C4-2B (cell line): ENCODE results near the gene RFX7.
"Not testable (repeated sequence)": the region's sequence is repeated elsewhere in the genome, so short reads cannot be mapped to it uniquely, and the experiment has no call there.

Experiments used
- H3K27ac ChIP-seq: fragments of 450-650 bp; 2 replicates; pipeline ENCODE4 v1.5.1; 2017
- CTCF ChIP-seq: fragments of 450-650 bp; conservative IDR thresholded peaks from 2 replicates; pipeline ENCODE4 v1.5.1; 2017; ENCODE audit warnings: mild to moderate bottlenecking
- ZFX ChIP-seq: fragments of 450-650 bp; IDR thresholded peaks from 2 replicates; pipeline ENCODE4 v1.6.1; 2017

Gene RFX7

GRCh38 chr15:56272454-56272853 is 28.8 kb upstream of the RFX7 start:
- TF ChIP-seq ZFX (no peak), CTCF (no peak)
- no peak overlapping the region for H3K27ac ChIP-seq

- not testable (repeated sequence) for H3K27ac ChIP-seq
Observed at GRCh38 chr15:56266465-56266864, 22.8 kb upstream of the RFX7 start.

DNA sequence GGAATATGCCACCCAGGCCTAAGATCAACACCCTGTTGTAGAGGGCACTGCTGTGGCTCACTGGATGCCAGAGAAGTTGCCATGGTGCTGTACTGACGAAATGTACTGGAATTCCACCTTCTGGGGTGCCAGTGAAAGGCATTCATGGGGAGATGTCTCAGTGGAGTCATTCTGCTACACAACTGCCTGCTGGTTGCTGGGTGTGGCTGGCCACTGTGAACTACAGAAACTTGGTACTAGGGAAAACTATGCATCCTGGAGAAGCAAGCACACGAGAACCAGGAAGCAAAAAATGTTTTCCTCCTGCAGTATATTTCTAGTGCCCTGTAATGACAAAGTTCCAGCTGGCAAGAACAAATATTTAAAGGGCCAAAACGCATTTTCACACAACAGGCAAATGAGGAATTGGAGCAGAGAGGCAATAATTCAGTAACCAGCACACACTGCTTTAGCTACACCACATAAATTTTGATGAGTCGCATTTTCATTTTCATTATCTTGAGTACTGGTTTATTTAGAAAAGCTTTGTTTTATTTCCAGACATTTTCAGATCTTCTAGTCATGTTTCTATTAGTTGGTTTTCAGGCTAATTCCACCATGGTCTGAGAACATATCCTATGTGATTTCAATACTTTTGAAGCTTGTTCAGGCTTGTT is 18.3 kb upstream of the RFX7 start:
- no peak for TF ChIP-seq ZFX
- TF ChIP-seq CTCF, result no peak
- peak overlapping the region; percentile 19; the same call in 1 of the 2 replicates for H3K27ac ChIP-seq

DNA sequence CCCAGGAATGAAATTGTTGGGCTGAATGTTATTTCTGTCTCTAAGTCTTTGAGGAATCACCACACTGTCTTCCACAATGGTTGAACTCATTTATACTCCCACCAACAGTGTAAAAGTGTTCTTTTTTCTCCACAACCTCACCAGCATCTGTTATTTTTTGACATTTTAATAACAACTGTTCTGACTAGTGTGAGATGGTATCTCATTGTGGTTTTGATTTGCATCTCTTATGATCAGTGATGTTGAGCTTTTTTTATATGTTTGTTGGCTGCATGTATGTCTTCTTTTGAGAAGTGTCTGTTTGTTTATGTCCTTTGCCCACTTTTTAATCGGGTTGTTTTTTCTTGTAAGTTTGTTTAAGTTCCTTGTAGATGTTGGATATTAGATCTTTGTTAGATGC is 13.6 kb upstream of the RFX7 start:
- H3K27ac ChIP-seq, result not testable (repeated sequence)

DNA sequence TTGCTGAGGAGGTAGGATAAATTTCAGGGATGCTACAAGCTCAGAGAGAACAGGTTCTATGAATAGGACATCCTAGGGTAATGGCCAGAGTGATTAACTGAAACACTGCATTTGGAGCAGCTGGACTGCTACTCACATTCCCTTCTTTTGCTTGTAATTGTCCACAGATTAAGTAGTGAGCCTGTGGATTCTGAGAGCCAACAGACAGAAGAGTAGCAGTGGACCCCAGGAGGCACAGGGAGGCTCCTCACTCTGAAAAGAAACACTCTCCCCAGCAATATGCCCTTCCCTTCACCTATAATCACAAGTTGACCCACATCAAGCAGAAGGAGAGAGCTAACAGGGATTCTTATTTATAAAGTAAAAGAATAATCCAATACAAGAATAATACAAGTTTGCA is 10.6 kb upstream of the RFX7 start:
- TF ChIP-seq CTCF (no peak), ZFX (no peak)
- H3K27ac ChIP-seq, result no peak overlapping the region

GRCh38 chr15:56252386-56252785 is 8.7 kb upstream of the RFX7 start:
- no peak overlapping the region for H3K27ac ChIP-seq
- TF ChIP-seq CTCF, result no peak
- no peak for TF ChIP-seq ZFX

DNA sequence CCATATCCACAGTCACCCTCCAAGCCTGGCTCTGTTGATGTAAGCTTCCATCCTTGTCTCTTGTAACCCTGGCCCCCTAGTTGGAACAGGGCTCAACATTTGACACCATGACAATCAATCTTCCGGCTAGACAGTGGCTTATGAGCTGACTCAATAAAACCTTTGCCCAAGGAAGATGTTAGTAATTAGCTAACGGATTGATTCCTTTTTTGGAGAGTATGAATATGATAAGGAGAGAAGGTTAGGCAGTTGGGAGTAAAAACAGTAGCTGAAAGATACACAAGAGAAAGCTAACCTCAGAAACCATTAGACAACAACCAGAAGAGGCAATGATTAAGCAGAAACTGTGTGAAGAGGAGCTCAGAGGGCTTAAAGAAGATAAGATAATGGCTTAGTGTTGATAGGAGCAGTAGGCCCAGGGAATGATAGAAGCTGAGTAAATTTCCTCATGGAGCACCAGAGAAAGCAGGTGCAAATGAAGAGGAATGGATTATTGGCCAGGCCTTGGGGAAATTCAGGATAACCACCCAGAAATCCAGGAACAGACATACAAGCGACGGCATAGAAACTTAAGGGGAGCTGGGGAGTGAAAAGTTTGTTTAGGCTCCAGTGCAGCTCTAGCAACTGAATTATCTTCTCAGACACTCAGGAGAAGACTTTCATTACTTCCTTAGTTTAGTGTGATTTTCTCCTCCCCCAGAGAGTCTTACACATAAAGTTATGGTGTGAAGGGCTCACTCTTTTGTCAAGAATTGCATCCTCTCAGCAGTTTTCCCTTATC is 7.8 kb upstream of the RFX7 start:
- H3K27ac ChIP-seq, result no peak overlapping the region
- TF ChIP-seq CTCF (no peak), ZFX (no peak)

DNA sequence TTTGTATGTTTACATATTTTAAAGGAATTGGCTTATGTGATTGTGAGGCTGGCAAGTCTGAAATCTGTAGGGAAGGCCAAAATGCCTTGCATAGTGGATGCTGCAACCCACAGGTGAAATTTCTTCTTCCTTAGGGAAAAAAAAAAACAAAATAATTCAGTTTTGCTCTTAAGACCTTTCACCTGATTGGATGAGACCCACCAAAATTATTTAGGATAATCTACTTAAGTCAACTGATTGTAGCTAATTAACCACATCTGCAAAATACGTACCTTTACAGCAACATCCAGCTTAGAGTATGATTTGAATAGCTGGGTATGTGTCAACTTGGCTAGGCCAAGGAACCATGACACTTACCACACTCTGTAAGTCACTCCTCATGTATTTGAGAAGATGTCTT is 6.9 kb upstream of the RFX7 start:
- no peak overlapping the region for H3K27ac ChIP-seq
- TF ChIP-seq ZFX (no peak), CTCF (no peak)
